ENCODE data around the gene TBX15. TPM values are rescaled to one million over a fixed set of nuclear protein-coding genes. Genes with fewer than 3 reads are reported as not detected.

The TBX15 gene
- total RNA-seq, 1 donor from 2014 or later: 0.07 TPM

- TF ChIP-seq CTCF (IDR thresholded peaks at IDR 0.05; ENCODE audit: insufficient read depth, low read depth, low read length): no peak
- no peak for TF ChIP-seq EZH2 (IDR thresholded peaks at IDR 0.05; ENCODE audit: insufficient read depth, low read length)
- no peak overlapping the region for H3K9ac ChIP-seq (ENCODE audit: low read length)
- Mint-ChIP-seq H3K27ac (ENCODE audit: unreplicated experiment) (no peak overlapping the region), H3K4me1 (ENCODE audit: low read depth, unreplicated experiment) (no peaks in the 10 kb centered on the region), H3K36me3 (ENCODE audit: low read depth, unreplicated experiment) (no peaks in the 10 kb centered on the region), H3K9me3 (ENCODE audit: unreplicated experiment) (peaks cover 4% of the 10 kb centered on the region), H3K27me3 (ENCODE audit: low read depth, unreplicated experiment) (peaks cover 4% of the 10 kb centered on the region), H3K4me3 (ENCODE audit: unreplicated experiment) (no peak overlapping the region)
- no peaks in the 10 kb centered on the region for H3K36me3 ChIP-seq (ENCODE audit: insufficient read depth, low read length)
- no peak for DNase-seq (ENCODE audit: low read depth)
- H3K27me3 ChIP-seq (ENCODE audit: insufficient read depth, low read length): no peaks in the 10 kb centered on the region
- H3K4me3 ChIP-seq (ENCODE audit: insufficient read depth, low read depth, low read length): no peak overlapping the region
- FAIRE-seq: no peak
- no peaks in the 10 kb centered on the region for H3K9me3 ChIP-seq (ENCODE audit: insufficient read depth, low read depth, low read length)
- no peak overlapping the region for H2AFZ ChIP-seq (ENCODE audit: low read depth, low read length)
- H3K79me2 ChIP-seq (ENCODE audit: insufficient read depth, low read length): no peaks in the 10 kb centered on the region
- no peaks in the 10 kb centered on the region for H4K20me1 ChIP-seq (ENCODE audit: insufficient read depth, low read length)
- no peak overlapping the region for H3K27ac ChIP-seq (ENCODE audit: low read depth, low read length)
- no peak overlapping the region for H3K4me2 ChIP-seq (ENCODE audit: low read length)
- H3K4me1 ChIP-seq (ENCODE audit: insufficient read depth, low read length): no peaks in the 10 kb centered on the region
Observed at GRCh38 chr1:118884946-118885345, 103.2 kb downstream of the TBX15 start.

DNA sequence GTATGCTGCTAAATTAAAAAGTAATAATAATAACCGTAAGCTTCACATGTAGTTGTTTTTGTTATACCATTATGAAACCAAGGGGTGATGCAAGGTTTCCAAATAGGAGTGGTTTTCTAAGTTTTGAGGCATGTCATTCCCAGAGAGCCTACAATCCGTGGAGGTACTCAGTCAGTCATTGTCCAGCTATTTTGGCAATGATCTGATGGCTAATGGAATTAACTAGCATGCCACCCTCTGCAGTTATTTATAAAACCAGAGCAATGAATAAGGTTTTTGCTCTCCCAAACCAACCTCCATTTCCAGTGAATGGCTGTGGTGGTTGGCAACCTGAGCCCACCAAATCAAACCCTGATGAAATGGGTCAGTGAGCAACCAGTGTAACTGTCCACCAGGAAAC lies 106.4 kb downstream of the TBX15 start:
- Histone ChIP-seq H3K4me1 (ENCODE audit: insufficient read depth, low read length) (no peaks in the 10 kb centered on the region), H3K4me2 (ENCODE audit: low read length) (no peak overlapping the region), H3K9me3 (ENCODE audit: insufficient read depth, low read depth, low read length) (no peaks in the 10 kb centered on the region), H3K79me2 (ENCODE audit: insufficient read depth, low read length) (no peaks in the 10 kb centered on the region), H2AFZ (ENCODE audit: low read depth, low read length) (no peak overlapping the region), H3K4me3 (ENCODE audit: insufficient read depth, low read depth, low read length) (no peak overlapping the region), H3K36me3 (ENCODE audit: insufficient read depth, low read length) (no peaks in the 10 kb centered on the region), H3K27me3 (ENCODE audit: insufficient read depth, low read length) (no peaks in the 10 kb centered on the region), H3K27ac (ENCODE audit: low read depth, low read length) (no peak overlapping the region), H3K9ac (ENCODE audit: low read length) (no peak overlapping the region), H4K20me1 (ENCODE audit: insufficient read depth, low read length) (no peaks in the 10 kb centered on the region)
- no peaks in the 10 kb centered on the region for H3K27me3 Mint-ChIP-seq (ENCODE audit: low read depth, unreplicated experiment)
- no peak for FAIRE-seq
- no peaks in the 10 kb centered on the region for H3K4me1 Mint-ChIP-seq (ENCODE audit: low read depth, unreplicated experiment)
- no peak for TF ChIP-seq EZH2 (IDR thresholded peaks at IDR 0.05; ENCODE audit: insufficient read depth, low read length)
- TF ChIP-seq CTCF (IDR thresholded peaks at IDR 0.05; ENCODE audit: insufficient read depth, low read depth, low read length): no peak
- no peaks in the 10 kb centered on the region for H3K36me3 Mint-ChIP-seq (ENCODE audit: low read depth, unreplicated experiment)
- H3K9me3 Mint-ChIP-seq (ENCODE audit: unreplicated experiment): peaks cover 4% of the 10 kb centered on the region
- DNase-seq (ENCODE audit: low read depth): no peak
- no peak overlapping the region for H3K27ac Mint-ChIP-seq (ENCODE audit: unreplicated experiment)
- no peak overlapping the region for H3K4me3 Mint-ChIP-seq (ENCODE audit: unreplicated experiment)

- Histone ChIP-seq H3K27ac (ENCODE audit: low read depth, low read length) (no peak overlapping the region), H3K9ac (ENCODE audit: low read length) (no peak overlapping the region), H3K9me3 (ENCODE audit: insufficient read depth, low read depth, low read length) (no peaks in the 10 kb centered on the region), H3K4me1 (ENCODE audit: insufficient read depth, low read length) (no peaks in the 10 kb centered on the region), H3K79me2 (ENCODE audit: insufficient read depth, low read length) (no peaks in the 10 kb centered on the region), H3K27me3 (ENCODE audit: insufficient read depth, low read length) (no peaks in the 10 kb centered on the region), H3K4me3 (ENCODE audit: insufficient read depth, low read depth, low read length) (no peak overlapping the region), H4K20me1 (ENCODE audit: insufficient read depth, low read length) (no peaks in the 10 kb centered on the region), H3K36me3 (ENCODE audit: insufficient read depth, low read length) (no peaks in the 10 kb centered on the region), H3K4me2 (ENCODE audit: low read length) (no peak overlapping the region), H2AFZ (ENCODE audit: low read depth, low read length) (no peak overlapping the region)
- Mint-ChIP-seq H3K27ac (ENCODE audit: unreplicated experiment) (no peak overlapping the region), H3K9me3 (ENCODE audit: unreplicated experiment) (no peaks in the 10 kb centered on the region), H3K27me3 (ENCODE audit: low read depth, unreplicated experiment) (no peaks in the 10 kb centered on the region), H3K4me1 (ENCODE audit: low read depth, unreplicated experiment) (no peaks in the 10 kb centered on the region), H3K36me3 (ENCODE audit: low read depth, unreplicated experiment) (no peaks in the 10 kb centered on the region), H3K4me3 (ENCODE audit: unreplicated experiment) (no peak overlapping the region)
- no peak for TF ChIP-seq EZH2 (IDR thresholded peaks at IDR 0.05; ENCODE audit: insufficient read depth, low read length)
- TF ChIP-seq CTCF (IDR thresholded peaks at IDR 0.05; ENCODE audit: insufficient read depth, low read depth, low read length): no peak
- FAIRE-seq: no peak
- no peak for DNase-seq (ENCODE audit: low read depth)
Observed at GRCh38 chr1:118878661-118879060, 109.5 kb downstream of the TBX15 start.

All from astrocyte (in vitro differentiated cells and primary cell).